GM21526 (cell line): ENCODE results near the gene CDADC1.

Experiments used
- ATAC-seq: cut with Tn5 transposase; IDR thresholded peaks from one replicate; pipeline ENCODE4 v1.9.1; 2021; ENCODE audit warnings: moderate library complexity; ENCODE audit not compliant: unreplicated experiment, low FRiP score

The CDADC1 gene

DNA sequence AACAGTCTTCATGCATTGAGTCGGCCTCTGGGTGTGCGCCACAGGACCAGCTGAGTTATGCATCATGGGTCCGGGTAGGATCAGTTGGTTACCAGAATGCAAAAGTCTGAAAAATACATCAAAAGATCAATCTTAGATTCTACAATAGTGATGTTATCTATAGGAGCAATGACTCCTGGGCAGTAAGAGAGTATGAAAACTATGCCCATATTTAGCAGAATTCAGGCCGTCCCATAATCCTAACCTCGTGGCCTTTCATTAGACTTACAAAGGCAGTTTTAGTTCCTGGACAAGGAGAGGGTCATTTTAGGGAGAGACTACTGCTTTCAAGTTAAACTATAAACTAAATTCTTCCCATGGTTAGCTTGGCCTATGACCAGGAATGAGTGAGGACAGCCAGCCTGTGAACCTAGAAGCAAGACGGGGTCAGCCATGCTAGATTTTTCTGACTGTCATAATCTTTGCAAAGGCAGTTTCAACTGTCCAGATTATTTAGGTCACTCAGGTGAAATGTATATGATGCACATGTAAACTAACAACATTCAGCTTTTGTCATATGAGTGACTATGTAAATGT is 11.8 kb upstream of the CDADC1 start:
- no peak for ATAC-seq

DNA sequence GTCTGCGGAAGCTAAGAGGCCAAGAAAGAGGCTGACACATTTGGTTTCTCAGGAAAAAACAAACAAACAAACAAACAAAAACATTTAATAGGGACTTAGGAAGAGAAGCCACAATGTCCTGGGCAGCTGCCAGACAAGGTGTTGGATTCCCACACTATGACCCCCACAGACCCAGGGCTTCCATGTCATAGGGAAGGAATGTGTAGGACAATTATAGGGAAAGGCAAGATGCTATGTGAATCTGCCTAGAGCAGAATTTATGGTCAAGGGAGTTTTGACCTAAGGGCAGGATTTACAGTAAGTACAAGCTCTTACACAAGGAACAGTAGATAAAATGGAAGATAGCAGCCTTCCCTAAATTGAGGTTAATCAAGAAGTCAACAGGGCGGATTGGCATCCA is 9.1 kb upstream of the CDADC1 start:
- ATAC-seq = no peak

- no peak for ATAC-seq
Measured at GRCh38 chr13:49240017-49240416, 7.7 kb upstream of the CDADC1 start.

DNA sequence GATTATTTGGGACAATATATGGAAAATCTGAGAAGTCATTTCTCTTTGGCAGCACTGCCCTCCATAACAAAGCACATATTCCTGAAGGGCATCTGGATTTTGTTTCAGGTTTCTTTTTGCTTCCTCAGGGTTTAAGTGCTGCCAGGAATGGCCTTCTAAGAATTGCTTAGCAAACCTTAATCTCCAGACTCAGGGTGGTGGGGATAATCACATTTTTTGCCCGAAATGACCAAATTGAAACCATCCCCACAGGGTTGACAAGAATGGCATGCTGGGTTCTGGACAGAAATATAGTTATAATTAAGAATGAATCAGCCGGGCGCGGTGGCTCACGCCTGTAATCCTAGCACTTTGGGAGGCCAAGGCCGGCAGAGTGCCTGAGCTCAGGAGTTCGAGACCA is 6.4 kb upstream of the CDADC1 start:
- no peak for ATAC-seq

GRCh38 chr13:49245101-49245500 is 2.6 kb upstream of the CDADC1 start:
- no peak for ATAC-seq

GRCh38 chr13:49246850-49247642 is 679 bp upstream of the CDADC1 start:
- peak; percentile 38 for ATAC-seq

DNA sequence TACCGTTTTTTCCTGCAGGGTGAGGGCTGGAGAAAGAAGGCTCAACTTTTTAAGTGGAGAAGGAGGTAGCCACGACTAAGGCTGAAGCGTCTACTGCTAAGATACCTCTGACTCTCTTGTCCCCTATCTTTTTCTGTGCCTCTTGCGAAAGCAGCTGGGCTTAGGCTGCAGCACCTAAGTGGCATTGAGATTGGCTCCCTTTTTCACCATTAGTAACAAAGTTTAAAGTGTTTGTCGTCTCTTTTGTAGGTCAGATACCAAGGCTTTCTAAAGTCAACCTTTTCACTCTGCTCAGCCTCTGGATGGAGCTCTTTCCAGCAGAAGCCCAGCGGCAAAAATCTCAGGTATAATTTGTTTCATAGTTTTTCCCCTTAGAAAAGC is 887 bp downstream of the CDADC1 start:
- ATAC-seq = no peak

DNA sequence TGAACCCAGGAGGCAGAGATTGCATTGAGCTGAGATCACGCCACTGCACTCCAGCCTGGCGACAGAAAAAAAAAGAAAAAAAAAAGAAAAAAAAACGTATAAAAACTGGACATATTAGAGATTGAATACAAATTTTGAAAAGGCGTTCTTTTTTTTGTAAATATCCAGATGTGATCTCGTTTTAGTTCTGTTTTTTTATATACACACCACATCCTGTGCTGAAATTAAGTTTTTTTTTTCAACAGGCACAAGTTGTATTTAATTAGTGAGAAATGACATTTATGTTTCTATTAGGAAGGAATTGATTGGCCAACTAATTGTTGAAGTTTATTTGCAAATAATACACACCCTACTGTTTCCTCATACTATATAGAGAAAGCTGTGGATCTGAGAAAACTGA is 3.6 kb downstream of the CDADC1 start:
- ATAC-seq = no peak

GRCh38 chr13:49253310-49253709 is 5.6 kb downstream of the CDADC1 start:
- ATAC-seq = no peak

DNA sequence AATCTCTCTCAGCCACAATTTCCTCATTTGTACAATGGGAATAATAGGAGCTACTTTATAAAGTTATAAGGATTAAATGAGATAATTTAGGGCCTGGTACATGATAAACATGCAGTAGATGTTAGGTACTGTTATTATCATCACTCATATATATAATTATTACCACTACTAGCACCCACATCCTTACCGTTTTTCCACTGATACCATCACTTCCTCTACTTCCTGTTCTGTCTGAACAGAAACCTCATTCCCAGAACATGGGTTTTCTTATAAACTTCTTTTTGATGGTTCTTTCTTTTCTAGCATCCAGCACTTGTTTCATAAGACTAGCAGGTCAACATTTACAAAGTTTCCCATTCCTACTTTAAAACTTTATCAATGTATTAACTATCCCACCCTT is 6.3 kb downstream of the CDADC1 start:
- no peak for ATAC-seq

- no peak for ATAC-seq
Measured at GRCh38 chr13:49256841-49257240, 9.1 kb downstream of the CDADC1 start.

DNA sequence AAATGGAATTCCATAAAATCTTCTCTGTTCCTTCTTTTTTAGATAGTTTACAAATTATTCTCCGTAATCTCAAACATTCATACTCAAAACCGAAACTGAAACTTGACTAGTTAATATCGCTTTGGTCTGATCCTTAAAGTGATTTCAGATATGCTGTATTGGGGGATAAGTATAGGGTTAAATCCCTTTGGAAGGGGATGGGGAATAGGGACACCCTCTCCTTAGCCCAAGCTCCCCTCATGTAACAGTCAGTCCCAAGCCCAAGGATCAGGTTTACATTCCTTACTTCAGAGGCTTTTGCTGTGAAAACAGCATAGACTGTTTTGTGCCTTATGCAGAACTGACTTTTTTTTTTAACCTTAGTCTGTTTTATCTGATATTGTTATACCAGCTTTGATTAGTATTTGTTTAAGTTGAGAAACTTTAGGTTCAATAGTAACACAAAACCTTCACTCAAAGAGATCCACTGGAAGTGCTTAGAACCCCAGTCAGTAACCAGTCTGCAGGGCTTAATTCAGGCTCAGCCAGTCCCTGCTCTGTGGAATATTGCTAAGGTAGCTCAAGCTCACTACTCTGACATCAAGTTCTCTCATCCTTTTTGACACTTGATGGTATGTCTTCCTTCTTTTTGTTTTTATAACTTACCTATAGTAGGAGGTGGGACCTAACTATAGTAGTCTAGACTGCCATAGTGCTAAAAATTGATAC is 10.5 kb downstream of the CDADC1 start:
- ATAC-seq = no peak

GRCh38 chr13:49259586-49259985 is 11.9 kb downstream of the CDADC1 start:
- ATAC-seq = no peak

- ATAC-seq = no peak
Measured at GRCh38 chr13:49262634-49263033, 14.9 kb downstream of the CDADC1 start.

GRCh38 chr13:49265822-49266221 is 18.1 kb downstream of the CDADC1 start:
- ATAC-seq = no peak

- no peak for ATAC-seq
Measured at GRCh38 chr13:49271264-49271663, 23.5 kb downstream of the CDADC1 start.

- no peak for ATAC-seq
Measured at GRCh38 chr13:49272296-49272695, 24.6 kb downstream of the CDADC1 start.

- no peak for ATAC-seq
Measured at GRCh38 chr13:49278211-49278610, 30.5 kb downstream of the CDADC1 start.

DNA sequence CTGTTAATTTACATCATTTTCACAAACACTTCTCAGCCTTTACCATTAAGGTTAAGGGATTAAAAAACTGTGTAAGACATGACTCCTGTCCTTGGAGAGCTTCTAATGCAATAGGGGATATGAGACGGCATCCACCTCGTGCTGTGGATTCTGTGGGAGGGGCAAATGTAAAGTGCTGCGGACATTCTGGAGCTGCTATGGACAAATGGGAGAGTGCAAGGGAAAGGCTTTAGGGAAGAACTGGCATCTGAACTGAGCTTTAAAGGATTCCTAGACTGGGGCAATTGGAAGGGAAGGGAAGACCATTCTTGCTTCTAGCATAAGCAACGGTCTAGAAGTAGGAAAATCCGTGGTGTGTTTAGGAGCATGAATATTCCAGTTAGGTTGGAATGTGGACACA is 31.4 kb downstream of the CDADC1 start:
- no peak for ATAC-seq

DNA sequence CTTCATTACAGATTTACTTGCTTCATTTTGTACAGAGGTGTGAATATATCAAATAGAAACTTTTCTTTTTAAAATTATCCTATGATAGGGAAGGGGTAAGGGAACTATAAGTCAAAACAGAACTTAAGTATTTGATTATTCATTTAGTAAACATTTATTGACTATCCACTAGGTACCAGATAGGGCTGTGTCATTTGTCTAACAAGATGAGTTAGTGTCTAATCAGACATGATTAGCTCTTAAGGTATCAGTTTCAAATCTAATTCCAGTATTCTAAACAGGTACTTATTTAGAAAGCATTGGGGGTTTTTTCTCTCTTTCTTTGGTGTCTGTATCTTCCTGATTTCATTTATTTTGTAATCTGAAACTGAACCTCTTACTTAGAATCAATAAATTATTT is 32.2 kb downstream of the CDADC1 start:
- no peak for ATAC-seq

- ATAC-seq = no peak
Measured at GRCh38 chr13:49287995-49288394, 40.3 kb downstream of the CDADC1 start.

GRCh38 chr13:49288458-49288857 is 40.7 kb downstream of the CDADC1 start:
- no peak for ATAC-seq
